HepG2 (cell line): ENCODE measurements around the gene KEL. TPM values are rescaled to one million over a fixed set of nuclear protein-coding genes. Genes with fewer than 3 reads are reported as not detected.

Experiments
- ATAC-seq: fragments of 200-7000 bp; cut with Tn5 transposase; 3 replicates; pipeline ENCODE4 v1.9.1; 2020; ENCODE audit warnings: mild to moderate bottlenecking, moderate library complexity
- BruUV-seq: library from RNA; stranded (reverse); fragments of 400-500 nt; replicated peaks from 2 replicates; lab custom pipeline; 2021; lab: Mats Ljungman, UMichigan
- CTCF ChIA-PET: fragments of 300-600 bp; formaldehyde crosslinking; extraction: SDS; loops from one replicate; lab custom pipeline; 2021; ENCODE audit warnings: low total read pairs, inconsistent platforms, low intra/inter-chr PET ratio; lab: Yijun Ruan, JAX
- POLR2A ChIA-PET: fragments of 350-600 bp; sonication (Branson Sonifier 250); formaldehyde crosslinking; loops from one replicate; lab custom pipeline; 2020; ENCODE audit warnings: antibody characterized with exemption, inconsistent platforms; lab: Yijun Ruan, JAX
- DNase-seq: peaks from one replicate; pipeline ENCODE4 v3.0.0-alpha.2; 2015; ENCODE audit warnings: low spot score
- FAIRE-seq: peaks from 3 replicates; lab custom pipeline; 2011; peaks lifted over from hg19 to GRCh38; lab: Jason Lieb, UNC
- H2AFZ ChIP-seq: one replicate; pipeline ENCODE4 v1.6.1; 2011; ENCODE audit warnings: low read length, inconsistent platforms
- H3K27ac ChIP-seq: fragments of 300-600 bp; 3 replicates; pipeline ENCODE4 v1.8.0; 2011; ENCODE audit warnings: mixed run types, mild to moderate bottlenecking, mixed read lengths, low read length, inconsistent platforms; ENCODE audit not compliant: insufficient read depth; ENCODE audit errors: extremely low read length
- H3K27me3 ChIP-seq, 2 experiments: fragments of 200-600 bp in 1 of 2; 2 replicates in 1 of 2; 3 replicates in 1 of 2; pipeline versions ENCODE4 v1.6.0 to v1.8.0; 2011; ENCODE audit warnings: low read length in 2 of 2, mild to moderate bottlenecking in 2 of 2, moderate library complexity in 2 of 2, inconsistent platforms in 1 of 2; ENCODE audit not compliant: insufficient read depth in 2 of 2, control insufficient read depth in 1 of 2
- H3K36me3 ChIP-seq, 2 experiments: fragments of 200-600 bp in 1 of 2; replicated peaks in 1 of 2; 2 replicates in 1 of 2; 3 replicates in 1 of 2; pipeline versions ENCODE4 v1.5.1 to v1.8.0; 2011; ENCODE audit warnings: low read length in 2 of 2, inconsistent platforms in 1 of 2; ENCODE audit not compliant: insufficient read depth in 2 of 2, control insufficient read depth in 1 of 2
- H3K4me1 ChIP-seq: 2 replicates; pipeline ENCODE4 v1.5.1; 2012; ENCODE audit warnings: low read length, inconsistent platforms; ENCODE audit not compliant: insufficient read depth
- H3K4me2 ChIP-seq: 2 replicates; pipeline ENCODE4 v1.6.0; 2011; ENCODE audit warnings: low read depth, low read length, inconsistent platforms
- H3K4me3 ChIP-seq, 3 experiments: fragments of 200-600 bp in 1 of 3; sonication (generic), shearing (Covaris generic) in 1 of 3; replicated peaks in 1 of 3; 2 replicates each; pipeline ENCODE4 v1.5.1; 2011 to 2016; ENCODE audit warnings: low read length in 3 of 3, inconsistent platforms in 2 of 3, low read depth in 2 of 3, mild to moderate bottlenecking in 2 of 3, control low read depth in 1 of 3, mixed read lengths in 1 of 3; ENCODE audit not compliant: insufficient read depth in 1 of 3
- H3K79me2 ChIP-seq: one replicate; pipeline ENCODE4 v1.6.1; 2011; ENCODE audit warnings: low read length, inconsistent platforms; ENCODE audit not compliant: insufficient read depth
- H3K9ac ChIP-seq: 2 replicates; pipeline ENCODE4 v1.6.0; 2011; ENCODE audit warnings: mild to moderate bottlenecking, low read depth, low read length, inconsistent platforms; ENCODE audit not compliant: insufficient read depth
- H3K9me3 ChIP-seq: 2 replicates; pipeline ENCODE4 v1.5.1; 2012; ENCODE audit warnings: mild to moderate bottlenecking, low read length
- H4K20me1 ChIP-seq: 2 replicates; pipeline ENCODE4 v1.6.0; 2011; ENCODE audit warnings: inconsistent platforms, mild to moderate bottlenecking, low read length, moderate library complexity; ENCODE audit not compliant: insufficient read depth
- DZIP1 ChIP-seq: sonication (generic); formaldehyde crosslinking; IDR thresholded peaks from 2 replicates; pipeline ENCODE4 v1.5.0; 2020; ENCODE audit warnings: mild to moderate bottlenecking, missing genetic modification reagents
- NFATC3 ChIP-seq: sonication (generic); formaldehyde crosslinking; IDR thresholded peaks from 2 replicates; pipeline ENCODE4 v1.5.1; 2020; ENCODE audit warnings: mild to moderate bottlenecking, missing genetic modification reagents
- PLRG1 ChIP-seq: fragments of 450-650 bp; conservative IDR thresholded peaks from 2 replicates; pipeline ENCODE4 v1.6.1; 2016
- STAG1 ChIP-seq: sonication (generic); formaldehyde crosslinking; IDR thresholded peaks from 2 replicates; pipeline ENCODE4 v1.4.0; 2020; ENCODE audit warnings: missing genetic modification reagents
- ZBTB7A ChIP-seq: sonication (generic); formaldehyde crosslinking; IDR thresholded peaks from 2 replicates; pipeline ENCODE4 v1.8.0; 2022; ENCODE audit warnings: mild to moderate bottlenecking, missing genetic modification reagents
- whole genome bisulfite sequencing: methylation state at CpG from one replicate; pipeline ENCODE4 v1.1.6; 2017; ENCODE audit warnings: low lambda C conversion rate; 5-methylcytosine and 5-hydroxymethylcytosine counted together
- in situ Hi-C: cut with HindIII; loops from 2 replicates; pipeline ENCODE4 v1.10.0; 2017; ENCODE audit warnings: low pct_unique_long_range_greater_than_20kb; ENCODE audit not compliant: extremely low pct_ligation_motif_present
- intact Hi-C: fragments of 100-400 bp; cut with micrococcal nuclease; formaldehyde crosslinking; loops from one replicate; pipeline ENCODE4 v1.10.0; 2022; ENCODE audit not compliant: unreplicated experiment
- polyA plus RNA-seq, 8 experiments: library from polyadenylated mRNA; depleted of rRNA in 3 of 8; stranded (reverse) in 7 of 8; unstranded in 1 of 8; fragments of >200 nt; fragmentation: Illumina TruSeq in 4 of 8; extraction: Trizol in 4 of 8; gene quantifications; 2 replicates each; pipeline versions ENCODE4 v1.2.1 to v1.2.3, GENCODE V29; 2011 to 2016; ENCODE audit warnings: low read depth in 4 of 8, missing spikeins in 1 of 8, mixed read lengths in 1 of 8; ENCODE audit not compliant: insufficient read depth in 1 of 8
- total RNA-seq, 5 experiments: library from RNA; depleted of rRNA; stranded (reverse); fragments of >200 nt; fragmentation: Illumina TruSeq; extraction: Trizol; gene quantifications; 2 replicates each; pipeline ENCODE4 v1.2.3, GENCODE V29; 2016; ENCODE audit warnings: low read depth in 1 of 5
- TF ChIP-seq, protein P1 (sequence below): sonication (generic); formaldehyde crosslinking; IDR thresholded peaks from 2 replicates; pipeline ENCODE4 v1.9.0; 2021; ENCODE audit warnings: missing genetic modification reagents, borderline replicate concordance
- TF ChIP-seq, protein P2 (sequence below): sonication (generic); formaldehyde crosslinking; IDR thresholded peaks from 2 replicates; pipeline ENCODE4 v1.4.0; 2020; ENCODE audit warnings: missing genetic modification reagents
- TF ChIP-seq, protein P3 (sequence below): sonication (generic); formaldehyde crosslinking; IDR thresholded peaks from 2 replicates; pipeline ENCODE4 v1.4.0; 2020; ENCODE audit warnings: missing genetic modification reagents
- TF ChIP-seq, protein P4 (sequence below): sonication (generic); formaldehyde crosslinking; IDR thresholded peaks from 2 replicates; pipeline ENCODE4 v1.4.0; 2020; ENCODE audit warnings: mild to moderate bottlenecking, missing genetic modification reagents

The KEL gene
- total and polyA plus RNA-seq, 2 of the 13 experiments (the other 11 are each of a cell fraction or from before 2014, with no cell fraction given) = 0.03 TPM; not detected in 1

GRCh38 chr7:142910481-142910880 lies 51.7 kb downstream of the KEL start:
- ATAC-seq = no peak
- Histone ChIP-seq H3K27me3 (0 out of 5 replicates have a peak, but pooled peaks cover 0 to 1% of the 10 kb centered on the region in 2 experiments), H3K9ac (no peak overlapping the region), H3K4me3 (no peak overlapping the region), H3K27ac (no peak overlapping the region), H3K9me3 (no peaks in the 10 kb centered on the region; the same call in 1 of the 2 replicates), H4K20me1 (no peaks in the 10 kb centered on the region), H3K36me3 (no peaks in the 10 kb centered on the region), H3K79me2 (no peaks in the 10 kb centered on the region), H3K4me2 (no peak overlapping the region), H3K4me1 (no peaks in the 10 kb centered on the region), H2AFZ (no peak overlapping the region)
- DNase-seq = no peak
- in situ Hi-C loops = no loop called here
- POLR2A ChIA-PET = no interaction called here
- 2% methylated on average over 2 of the region's 2 CpGs for whole genome bisulfite sequencing
- CTCF ChIA-PET = no interaction called here
- intact Hi-C loops = no loop called here
- FAIRE-seq = no peak
- no TSS peak for BruUV-seq
- no peak for TF ChIP-seq DZIP1 (CRISPR knock-in tag)
- no peak for TF ChIP-seq PLRG1
- TF ChIP-seq STAG1 = no peak
- no peak for TF ChIP-seq ZBTB7A (CRISPR knock-in tag)
- TF ChIP-seq, protein P1, sequence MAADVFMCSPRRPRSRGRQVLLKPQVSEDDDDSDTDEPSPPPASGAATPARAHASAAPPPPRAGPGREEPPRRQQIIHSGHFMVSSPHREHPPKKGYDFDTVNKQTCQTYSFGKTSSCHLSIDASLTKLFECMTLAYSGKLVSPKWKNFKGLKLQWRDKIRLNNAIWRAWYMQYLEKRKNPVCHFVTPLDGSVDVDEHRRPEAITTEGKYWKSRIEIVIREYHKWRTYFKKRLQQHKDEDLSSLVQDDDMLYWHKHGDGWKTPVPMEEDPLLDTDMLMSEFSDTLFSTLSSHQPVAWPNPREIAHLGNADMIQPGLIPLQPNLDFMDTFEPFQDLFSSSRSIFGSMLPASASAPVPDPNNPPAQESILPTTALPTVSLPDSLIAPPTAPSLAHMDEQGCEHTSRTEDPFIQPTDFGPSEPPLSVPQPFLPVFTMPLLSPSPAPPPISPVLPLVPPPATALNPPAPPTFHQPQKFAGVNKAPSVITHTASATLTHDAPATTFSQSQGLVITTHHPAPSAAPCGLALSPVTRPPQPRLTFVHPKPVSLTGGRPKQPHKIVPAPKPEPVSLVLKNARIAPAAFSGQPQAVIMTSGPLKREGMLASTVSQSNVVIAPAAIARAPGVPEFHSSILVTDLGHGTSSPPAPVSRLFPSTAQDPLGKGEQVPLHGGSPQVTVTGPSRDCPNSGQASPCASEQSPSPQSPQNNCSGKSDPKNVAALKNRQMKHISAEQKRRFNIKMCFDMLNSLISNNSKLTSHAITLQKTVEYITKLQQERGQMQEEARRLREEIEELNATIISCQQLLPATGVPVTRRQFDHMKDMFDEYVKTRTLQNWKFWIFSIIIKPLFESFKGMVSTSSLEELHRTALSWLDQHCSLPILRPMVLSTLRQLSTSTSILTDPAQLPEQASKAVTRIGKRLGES (CRISPR knock-in tag) = no peak
- TF ChIP-seq NFATC3 = no peak
- TF ChIP-seq, protein P2, sequence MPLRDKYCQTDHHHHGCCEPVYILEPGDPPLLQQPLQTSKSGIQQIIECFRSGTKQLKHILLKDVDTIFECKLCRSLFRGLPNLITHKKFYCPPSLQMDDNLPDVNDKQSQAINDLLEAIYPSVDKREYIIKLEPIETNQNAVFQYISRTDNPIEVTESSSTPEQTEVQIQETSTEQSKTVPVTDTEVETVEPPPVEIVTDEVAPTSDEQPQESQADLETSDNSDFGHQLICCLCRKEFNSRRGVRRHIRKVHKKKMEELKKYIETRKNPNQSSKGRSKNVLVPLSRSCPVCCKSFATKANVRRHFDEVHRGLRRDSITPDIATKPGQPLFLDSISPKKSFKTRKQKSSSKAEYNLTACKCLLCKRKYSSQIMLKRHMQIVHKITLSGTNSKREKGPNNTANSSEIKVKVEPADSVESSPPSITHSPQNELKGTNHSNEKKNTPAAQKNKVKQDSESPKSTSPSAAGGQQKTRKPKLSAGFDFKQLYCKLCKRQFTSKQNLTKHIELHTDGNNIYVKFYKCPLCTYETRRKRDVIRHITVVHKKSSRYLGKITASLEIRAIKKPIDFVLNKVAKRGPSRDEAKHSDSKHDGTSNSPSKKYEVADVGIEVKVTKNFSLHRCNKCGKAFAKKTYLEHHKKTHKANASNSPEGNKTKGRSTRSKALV (CRISPR knock-in tag) = no peak
- TF ChIP-seq, protein P3, sequence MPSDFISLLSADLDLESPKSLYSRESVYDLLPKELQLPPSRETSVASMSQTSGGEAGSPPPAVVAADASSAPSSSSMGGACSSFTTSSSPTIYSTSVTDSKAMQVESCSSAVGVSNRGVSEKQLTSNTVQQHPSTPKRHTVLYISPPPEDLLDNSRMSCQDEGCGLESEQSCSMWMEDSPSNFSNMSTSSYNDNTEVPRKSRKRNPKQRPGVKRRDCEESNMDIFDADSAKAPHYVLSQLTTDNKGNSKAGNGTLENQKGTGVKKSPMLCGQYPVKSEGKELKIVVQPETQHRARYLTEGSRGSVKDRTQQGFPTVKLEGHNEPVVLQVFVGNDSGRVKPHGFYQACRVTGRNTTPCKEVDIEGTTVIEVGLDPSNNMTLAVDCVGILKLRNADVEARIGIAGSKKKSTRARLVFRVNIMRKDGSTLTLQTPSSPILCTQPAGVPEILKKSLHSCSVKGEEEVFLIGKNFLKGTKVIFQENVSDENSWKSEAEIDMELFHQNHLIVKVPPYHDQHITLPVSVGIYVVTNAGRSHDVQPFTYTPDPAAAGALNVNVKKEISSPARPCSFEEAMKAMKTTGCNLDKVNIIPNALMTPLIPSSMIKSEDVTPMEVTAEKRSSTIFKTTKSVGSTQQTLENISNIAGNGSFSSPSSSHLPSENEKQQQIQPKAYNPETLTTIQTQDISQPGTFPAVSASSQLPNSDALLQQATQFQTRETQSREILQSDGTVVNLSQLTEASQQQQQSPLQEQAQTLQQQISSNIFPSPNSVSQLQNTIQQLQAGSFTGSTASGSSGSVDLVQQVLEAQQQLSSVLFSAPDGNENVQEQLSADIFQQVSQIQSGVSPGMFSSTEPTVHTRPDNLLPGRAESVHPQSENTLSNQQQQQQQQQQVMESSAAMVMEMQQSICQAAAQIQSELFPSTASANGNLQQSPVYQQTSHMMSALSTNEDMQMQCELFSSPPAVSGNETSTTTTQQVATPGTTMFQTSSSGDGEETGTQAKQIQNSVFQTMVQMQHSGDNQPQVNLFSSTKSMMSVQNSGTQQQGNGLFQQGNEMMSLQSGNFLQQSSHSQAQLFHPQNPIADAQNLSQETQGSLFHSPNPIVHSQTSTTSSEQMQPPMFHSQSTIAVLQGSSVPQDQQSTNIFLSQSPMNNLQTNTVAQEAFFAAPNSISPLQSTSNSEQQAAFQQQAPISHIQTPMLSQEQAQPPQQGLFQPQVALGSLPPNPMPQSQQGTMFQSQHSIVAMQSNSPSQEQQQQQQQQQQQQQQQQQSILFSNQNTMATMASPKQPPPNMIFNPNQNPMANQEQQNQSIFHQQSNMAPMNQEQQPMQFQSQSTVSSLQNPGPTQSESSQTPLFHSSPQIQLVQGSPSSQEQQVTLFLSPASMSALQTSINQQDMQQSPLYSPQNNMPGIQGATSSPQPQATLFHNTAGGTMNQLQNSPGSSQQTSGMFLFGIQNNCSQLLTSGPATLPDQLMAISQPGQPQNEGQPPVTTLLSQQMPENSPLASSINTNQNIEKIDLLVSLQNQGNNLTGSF (CRISPR knock-in tag) = no peak
- TF ChIP-seq, protein P4, sequence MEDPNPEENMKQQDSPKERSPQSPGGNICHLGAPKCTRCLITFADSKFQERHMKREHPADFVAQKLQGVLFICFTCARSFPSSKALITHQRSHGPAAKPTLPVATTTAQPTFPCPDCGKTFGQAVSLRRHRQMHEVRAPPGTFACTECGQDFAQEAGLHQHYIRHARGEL = no peak
